K562 (cell line): ENCODE data around the gene MAST4.

Experiments
- CBX8 ChIP-seq: fragments of 200-600 bp; sonication (generic); IDR thresholded peaks from 2 replicates; pipeline ENCODE4 v1.6.1; 2012; ENCODE audit warnings: borderline replicate concordance, mixed run types, low read depth, mild to moderate bottlenecking, moderate library complexity, mixed read lengths, low read length, control low read depth, inconsistent platforms; ENCODE audit not compliant: poor library complexity, severe bottlenecking; ENCODE audit errors: extremely low read depth
- EZH2 ChIP-seq: IDR thresholded peaks from 2 replicates; pipeline ENCODE4 v1.6.1; 2012; ENCODE audit warnings: low read depth, mild to moderate bottlenecking, inconsistent platforms, low read length, borderline replicate concordance
- MTF1 ChIP-seq: fragments of 250-450 bp; sonication (Bioruptor Pico); IDR thresholded peaks from 2 replicates; pipeline ENCODE4 v1.9.0; 2021; ENCODE audit warnings: moderate library complexity, mild to moderate bottlenecking, inconsistent platforms, borderline replicate concordance
- NCOA2 ChIP-seq, 2 experiments: fragments of 450-650 bp; IDR thresholded peaks; 2 replicates each; pipeline ENCODE4 v1.6.1; 2018; ENCODE audit warnings: mild to moderate bottlenecking in 2 of 2, moderate library complexity in 1 of 2; ENCODE audit not compliant: partially characterized antibody in 2 of 2
- POLR2AphosphoS5 ChIP-seq: IDR thresholded peaks from 2 replicates; pipeline ENCODE4 v1.6.1; 2011; ENCODE audit warnings: mild to moderate bottlenecking, low read depth, low read length, moderate library complexity; ENCODE audit not compliant: control insufficient read depth, insufficient read depth
- PTBP1 ChIP-seq: fragments of 200-400 bp; formaldehyde crosslinking; IDR thresholded peaks from 2 replicates; pipeline ENCODE4 v1.6.1; 2017; ENCODE audit warnings: low read depth, low read length
- RAD21 ChIP-seq, 2 experiments: fragments of 250-450 bp in 1 of 2; fragments of 450-650 bp in 1 of 2; sonication (Bioruptor Pico) in 1 of 2; formaldehyde crosslinking in 1 of 2; IDR thresholded peaks in 1 of 2; conservative IDR thresholded peaks in 1 of 2; 2 replicates each; pipeline versions ENCODE4 v1.4.0 to v1.8.0; 2020 to 2022; ENCODE audit warnings: mild to moderate bottlenecking in 2 of 2, moderate library complexity in 1 of 2
- RCOR1 ChIP-seq, 2 experiments: IDR thresholded peaks; 2 replicates each; pipeline ENCODE4 v1.6.1; 2012; ENCODE audit warnings: low read depth in 2 of 2, low read length in 2 of 2, borderline replicate concordance in 1 of 2, improper control_type of control experiment in 1 of 2
- ZBTB26 ChIP-seq: fragments of 450-650 bp; formaldehyde crosslinking; IDR thresholded peaks from 2 replicates; pipeline ENCODE4 v1.4.0; 2022; ENCODE audit warnings: missing genetic modification characterization
- TF ChIP-seq, protein P1 (sequence below): sonication (generic); formaldehyde crosslinking; IDR thresholded peaks from 2 replicates; pipeline ENCODE4 v1.8.0; 2022; ENCODE audit warnings: mild to moderate bottlenecking, low read depth, missing genetic modification reagents

- TF ChIP-seq MTF1 (CRISPR knock-in tag) = no peak
- TF ChIP-seq, protein P1, sequence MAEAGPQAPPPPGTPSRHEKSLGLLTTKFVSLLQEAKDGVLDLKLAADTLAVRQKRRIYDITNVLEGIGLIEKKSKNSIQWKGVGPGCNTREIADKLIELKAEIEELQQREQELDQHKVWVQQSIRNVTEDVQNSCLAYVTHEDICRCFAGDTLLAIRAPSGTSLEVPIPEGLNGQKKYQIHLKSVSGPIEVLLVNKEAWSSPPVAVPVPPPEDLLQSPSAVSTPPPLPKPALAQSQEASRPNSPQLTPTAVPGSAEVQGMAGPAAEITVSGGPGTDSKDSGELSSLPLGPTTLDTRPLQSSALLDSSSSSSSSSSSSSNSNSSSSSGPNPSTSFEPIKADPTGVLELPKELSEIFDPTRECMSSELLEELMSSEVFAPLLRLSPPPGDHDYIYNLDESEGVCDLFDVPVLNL = no peak
- no peak for TF ChIP-seq EZH2
- no peak for TF ChIP-seq PTBP1
- no peak for TF ChIP-seq CBX8
- TF ChIP-seq ZBTB26 (CRISPR knock-in tag) = no peak
- no peak for TF ChIP-seq RAD21 (CRISPR knock-in tag; conservative IDR thresholded peaks at IDR 0.05 in 1 of 2, IDR thresholded peaks at IDR 0.05 in 1 of 2)
- TF ChIP-seq NCOA2 (IDR thresholded peaks at IDR 0.05; ENCODE audit: partially characterized antibody in 2 of 2) = no peak
- no peak for TF ChIP-seq RCOR1 (IDR thresholded peaks at IDR 0.05; ENCODE audit: borderline replicate concordance in 1 of 2, low read depth in 2 of 2, low read length in 2 of 2)
- TF ChIP-seq POLR2AphosphoS5 = no peak
Observed at GRCh38 chr5:67215519-67216471, 619.6 kb downstream of the MAST4 start.
